GM12875 (cell line): Measurements from ENCODE around the gene CFAP221.
A peak's percentile ranks its signal among the peaks of the same experiment; 100 is the strongest.

Experiments
- H3K4me3 ChIP-seq: one replicate; pipeline ENCODE4 v1.5.1; 2011; ENCODE audit warnings: low read depth, low read length, control low read depth
- CTCF ChIP-seq: IDR thresholded peaks from 2 replicates; pipeline ENCODE4 v1.5.1; 2011; ENCODE audit warnings: low read depth, mild to moderate bottlenecking, control low read depth, inconsistent platforms, low read length, moderate library complexity, borderline replicate concordance; ENCODE audit not compliant: insufficient read depth

CFAP221 gene

GRCh38 chr2:119650206-119650605 is 106.0 kb downstream of the CFAP221 start:
- no peak for TF ChIP-seq CTCF

GRCh38 chr2:119650846-119651370 is 106.7 kb downstream of the CFAP221 start:
- no peak for TF ChIP-seq CTCF

More at GRCh38 chr2:119650206-119650605, 106.0 kb downstream of the CFAP221 start:
- H3K4me3 ChIP-seq, result no peak overlapping the region

GRCh38 chr2:119657466-119658145 is 113.4 kb downstream of the CFAP221 start:
- TF ChIP-seq CTCF, result no peak
- no peak overlapping the region for H3K4me3 ChIP-seq

More at GRCh38 chr2:119650846-119651370, 106.7 kb downstream of the CFAP221 start:
- H3K4me3 ChIP-seq, result no peak overlapping the region

- H3K4me3 ChIP-seq, result no peak overlapping the region
- peak; percentile 82 for TF ChIP-seq CTCF
These were observed 115.5 kb downstream of the CFAP221 start for GRCh38 chr2:119659601-119660342.

- TF ChIP-seq CTCF, result no peak
- no peak overlapping the region for H3K4me3 ChIP-seq
These were observed 116.1 kb downstream of the CFAP221 start for GRCh38 chr2:119660343-119660658.

- no peak overlapping the region for H3K4me3 ChIP-seq
- TF ChIP-seq CTCF, result no peak
These were observed 118.0 kb downstream of the CFAP221 start for GRCh38 chr2:119662297-119662696.

- no peak for TF ChIP-seq CTCF
- no peak overlapping the region for H3K4me3 ChIP-seq
These were observed 124.3 kb downstream of the CFAP221 start for GRCh38 chr2:119668546-119668945.
